WTC11 (cell line): ENCODE data around the gene SCYGR5.

ENCODE experiments used
- ATF1 ChIP-seq: sonication (generic); formaldehyde crosslinking; IDR thresholded peaks from 2 replicates; pipeline ENCODE4 v1.8.1; 2023; ENCODE audit warnings: mild to moderate bottlenecking, moderate library complexity, missing genetic modification reagents
- NR1H2 ChIP-seq: sonication (generic); formaldehyde crosslinking; IDR thresholded peaks from 2 replicates; pipeline ENCODE4 v1.9.0; 2021; ENCODE audit warnings: mild to moderate bottlenecking, moderate library complexity, missing genetic modification reagents
- TF ChIP-seq, protein P1 (sequence below): fragments of 200-600 bp; IDR thresholded peaks from 2 replicates; pipeline ENCODE4 v1.8.0; 2022; ENCODE audit warnings: antibody characterized with exemption

DNA sequence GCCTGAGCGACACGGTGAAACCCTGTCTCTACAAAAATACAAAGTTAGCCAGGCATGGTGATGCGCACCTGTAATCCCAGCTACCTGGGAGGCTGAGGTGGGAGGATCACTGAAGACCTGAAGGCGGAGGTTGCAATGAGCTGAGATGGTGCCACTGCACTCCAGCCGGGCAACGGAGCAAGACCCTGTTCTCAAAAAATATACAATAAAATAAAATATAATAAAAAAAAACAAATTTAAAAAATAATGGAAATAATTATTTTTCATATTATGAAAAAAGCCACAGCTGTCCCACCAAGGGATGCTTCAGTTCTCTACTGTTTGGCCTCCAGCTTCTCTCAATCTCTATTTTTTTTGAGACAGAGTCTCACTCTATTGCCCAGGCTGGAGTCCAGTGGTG lies 40.8 kb downstream of the SCYGR5 start:
- TF ChIP-seq, protein P1, sequence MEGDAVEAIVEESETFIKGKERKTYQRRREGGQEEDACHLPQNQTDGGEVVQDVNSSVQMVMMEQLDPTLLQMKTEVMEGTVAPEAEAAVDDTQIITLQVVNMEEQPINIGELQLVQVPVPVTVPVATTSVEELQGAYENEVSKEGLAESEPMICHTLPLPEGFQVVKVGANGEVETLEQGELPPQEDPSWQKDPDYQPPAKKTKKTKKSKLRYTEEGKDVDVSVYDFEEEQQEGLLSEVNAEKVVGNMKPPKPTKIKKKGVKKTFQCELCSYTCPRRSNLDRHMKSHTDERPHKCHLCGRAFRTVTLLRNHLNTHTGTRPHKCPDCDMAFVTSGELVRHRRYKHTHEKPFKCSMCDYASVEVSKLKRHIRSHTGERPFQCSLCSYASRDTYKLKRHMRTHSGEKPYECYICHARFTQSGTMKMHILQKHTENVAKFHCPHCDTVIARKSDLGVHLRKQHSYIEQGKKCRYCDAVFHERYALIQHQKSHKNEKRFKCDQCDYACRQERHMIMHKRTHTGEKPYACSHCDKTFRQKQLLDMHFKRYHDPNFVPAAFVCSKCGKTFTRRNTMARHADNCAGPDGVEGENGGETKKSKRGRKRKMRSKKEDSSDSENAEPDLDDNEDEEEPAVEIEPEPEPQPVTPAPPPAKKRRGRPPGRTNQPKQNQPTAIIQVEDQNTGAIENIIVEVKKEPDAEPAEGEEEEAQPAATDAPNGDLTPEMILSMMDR: no peak
- TF ChIP-seq NR1H2 (CRISPR knock-in tag): no peak
- TF ChIP-seq ATF1 (CRISPR knock-in tag): no peak
